SK-N-MC (cell line): ENCODE results near the gene PACSIN3.

Source experiments
- EZH2 ChIP-seq: fragments of 200-600 bp; sonication (generic); IDR thresholded peaks from one replicate; pipeline ENCODE4 v1.6.1; 2017; ENCODE audit warnings: antibody characterized with exemption
- FOXP2 ChIP-seq: optimal IDR thresholded peaks from 2 replicates; pipeline ENCODE3; 2011; ENCODE audit warnings: mild to moderate bottlenecking, moderate library complexity; ENCODE audit not compliant: insufficient read depth; ENCODE audit errors: extremely low read length, control extremely low read depth
- POLR2AphosphoS5 ChIP-seq: IDR thresholded peaks from 2 replicates; pipeline ENCODE4 v1.6.1; 2012; ENCODE audit warnings: mild to moderate bottlenecking, low read depth, low read length, borderline replicate concordance

- no peak for TF ChIP-seq EZH2
- TF ChIP-seq POLR2AphosphoS5 = no peak
- no peak for TF ChIP-seq FOXP2
These were observed 3.9 kb downstream of the PACSIN3 start for GRCh38 chr11:47182380-47182779.
